Measurements from ENCODE around the gene MON2. TPM values are rescaled to one million over a fixed set of nuclear protein-coding genes. Genes with fewer than 3 reads are reported as not detected.
A peak's percentile ranks its signal among the peaks of the same experiment; 100 is the strongest.

Gene MON2
- total RNA-seq, 1 donor from 2014 or later, result 76.6 TPM

GRCh38 chr12:62643486-62643885 is 176.9 kb downstream of the MON2 start:
- H3K9me3 Mint-ChIP-seq, result no peaks in the 10 kb centered on the region
- peaks cover 2% of the 10 kb centered on the region for H3K36me3 Mint-ChIP-seq
- no peak for DNase-seq (ENCODE audit: low spot score in 2 of 2, unreplicated experiment in 2 of 2)
- TF ChIP-seq CTCF (IDR thresholded peaks at IDR 0.05; ENCODE audit: unreplicated experiment), result no peak
- H3K27ac Mint-ChIP-seq, result no peak overlapping the region
- H3K27me3 Mint-ChIP-seq (ENCODE audit: low read depth), result no peaks in the 10 kb centered on the region
- H3K4me1 Mint-ChIP-seq, result peaks cover 31% of the 10 kb centered on the region
- H3K4me3 Mint-ChIP-seq, result no peak overlapping the region

GRCh38 chr12:62646566-62646965 is 179.9 kb downstream of the MON2 start:
- no peak overlapping the region for H3K4me3 Mint-ChIP-seq
- no peaks in the 10 kb centered on the region for H3K9me3 Mint-ChIP-seq
- H3K27ac Mint-ChIP-seq, result no peak overlapping the region
- TF ChIP-seq CTCF (IDR thresholded peaks at IDR 0.05; ENCODE audit: unreplicated experiment), result no peak
- no peaks in the 10 kb centered on the region for H3K27me3 Mint-ChIP-seq (ENCODE audit: low read depth)
- peaks cover 2% of the 10 kb centered on the region for H3K36me3 Mint-ChIP-seq
- no peak for DNase-seq (ENCODE audit: low spot score in 2 of 2, unreplicated experiment in 2 of 2)
- peaks cover 44% of the 10 kb centered on the region for H3K4me1 Mint-ChIP-seq

GRCh38 chr12:62647586-62647985 is 181.0 kb downstream of the MON2 start:
- Mint-ChIP-seq H3K4me1 (peaks cover 49% of the 10 kb centered on the region), H3K27ac (no peak overlapping the region), H3K4me3 (no peak overlapping the region), H3K27me3 (ENCODE audit: low read depth) (no peaks in the 10 kb centered on the region), H3K36me3 (peaks cover 2% of the 10 kb centered on the region), H3K9me3 (no peaks in the 10 kb centered on the region)
- TF ChIP-seq CTCF (IDR thresholded peaks at IDR 0.05; ENCODE audit: unreplicated experiment), result no peak
- DNase-seq (ENCODE audit: low spot score in 2 of 2, unreplicated experiment in 2 of 2), result no peak

GRCh38 chr12:62649412-62650138 is 182.9 kb downstream of the MON2 start:
- Mint-ChIP-seq H3K27ac (peak overlapping the region; percentile 72), H3K4me1 (peaks cover 59% of the 10 kb centered on the region), H3K27me3 (ENCODE audit: low read depth) (peaks cover 2% of the 10 kb centered on the region), H3K9me3 (no peaks in the 10 kb centered on the region), H3K36me3 (peaks cover 3% of the 10 kb centered on the region), H3K4me3 (no peak overlapping the region)
- TF ChIP-seq CTCF (IDR thresholded peaks at IDR 0.05; ENCODE audit: unreplicated experiment), result no peak
- DNase-seq (ENCODE audit: low spot score in 2 of 2, unreplicated experiment in 2 of 2), result no peak

Small RNA genes lying within 50 kb of the gene (microRNA-seq; reads per million reads assigned to microRNA genes)
- gene MIRLET7I, result 5,815 reads per million, percentile 92 among the genes with 10 or more reads in this experiment

Other genes with a start within 250 kb of the MON2 start
- gene USP15, start 206.4 kb upstream of the MON2 start, total RNA-seq, result 45.0 to 50.9 TPM (median 47.3 TPM) in 3 replicates

Data from mesothelial cell of epicardium (in vitro differentiated cells).